K562 (cell line): ENCODE results near the gene TTC27. TPM values are rescaled to one million over a fixed set of nuclear protein-coding genes. Genes with fewer than 3 reads are reported as not detected.
A peak's percentile ranks its signal among the peaks of the same experiment; 100 is the strongest.

Experiments used
- ATF3 ChIP-seq, 2 experiments: fragments of 450-650 bp in 1 of 2; sonication (generic) in 1 of 2; formaldehyde crosslinking in 1 of 2; IDR thresholded peaks in 1 of 2; conservative IDR thresholded peaks in 1 of 2; 2 replicates each; pipeline versions ENCODE4 v1.6.1 to v1.8.1; 2016 to 2023; ENCODE audit warnings: mild to moderate bottlenecking in 2 of 2, moderate library complexity in 2 of 2, inconsistent platforms in 1 of 2, missing genetic modification reagents in 1 of 2
- ETS1 ChIP-seq: conservative IDR thresholded peaks from 2 replicates; pipeline ENCODE4 v1.6.1; 2011; ENCODE audit warnings: low read depth, mild to moderate bottlenecking, low read length; ENCODE audit not compliant: control insufficient read depth
- JUN ChIP-seq, 2 experiments: sonication (generic) in 1 of 2; formaldehyde crosslinking in 1 of 2; IDR thresholded peaks; 2 replicates each; pipeline versions ENCODE4 v1.6.1 to v1.8.0; 2012 to 2022; ENCODE audit warnings: borderline replicate concordance in 2 of 2, mild to moderate bottlenecking in 2 of 2, improper control_type of control experiment in 1 of 2, low read depth in 1 of 2, low read length in 1 of 2, missing genetic modification reagents in 1 of 2
- PTBP1 ChIP-seq: fragments of 200-400 bp; formaldehyde crosslinking; IDR thresholded peaks from 2 replicates; pipeline ENCODE4 v1.6.1; 2017; ENCODE audit warnings: low read depth, low read length
- RREB1 ChIP-seq: fragments of 250-450 bp; sonication (Bioruptor Pico); IDR thresholded peaks from 2 replicates; pipeline ENCODE4 v1.4.0; 2020
- RUNX1 ChIP-seq: sonication (generic); IDR thresholded peaks from 2 replicates; pipeline ENCODE4 v1.6.1; 2016; ENCODE audit warnings: antibody characterized with exemption, low read depth
- ZBTB49 ChIP-seq: sonication (generic); formaldehyde crosslinking; IDR thresholded peaks from 2 replicates; pipeline ENCODE4 v1.8.0; 2022; ENCODE audit warnings: missing genetic modification reagents, mild to moderate bottlenecking, borderline replicate concordance
- ZNF197 ChIP-seq: fragments of 200-800 bp; sonication (Bioruptor generic); IDR thresholded peaks from 2 replicates; pipeline ENCODE4 v1.6.1; 2016; ENCODE audit warnings: low read depth, missing genetic modification characterization, missing compliant biosample characterization
- ZNF253 ChIP-seq: fragments of 250-450 bp; sonication (Bioruptor Pico); conservative IDR thresholded peaks from 2 replicates; pipeline ENCODE4 v1.6.1; 2021; ENCODE audit warnings: mild to moderate bottlenecking
- polyA plus RNA-seq, 8 experiments: library from polyadenylated mRNA; depleted of rRNA in 4 of 8; stranded (reverse) in 5 of 8; unstranded in 3 of 8; fragments of >200 nt; fragmentation: Nextera tagmentation in 2 of 8; fragmentation: Illumina TruSeq in 1 of 8; extraction: Ambion mirVana in 2 of 8; extraction: Trizol in 1 of 8; gene quantifications; 2 replicates each; pipeline versions ENCODE4 v1.2.1 to v1.2.3, GENCODE V29; 2011 to 2014; ENCODE audit warnings: inconsistent platforms in 1 of 8, missing spikeins in 1 of 8
- total RNA-seq, 7 experiments: library from RNA; depleted of rRNA in 6 of 7; stranded (reverse); fragments of >200 nt in 6 of 7; fragmentation: Illumina TruSeq in 2 of 7; extraction: Trizol in 2 of 7; gene quantifications; 2 replicates each; pipeline versions ENCODE4 v1.2.1 to v1.2.3, GENCODE V29; 2011 to 2021; ENCODE audit warnings: low replicate concordance in 1 of 7
- TF ChIP-seq, protein P1 (sequence below): fragments of 450-650 bp; IDR thresholded peaks from 2 replicates; pipeline ENCODE4 v1.6.1; 2018; ENCODE audit not compliant: partially characterized antibody

The TTC27 gene
- total and polyA plus RNA-seq, 9 of the 15 experiments (the other 6 are each of a cell fraction or from before 2014, with no cell fraction given) = 44.3 to 93.4 (median 57.3) TPM

DNA sequence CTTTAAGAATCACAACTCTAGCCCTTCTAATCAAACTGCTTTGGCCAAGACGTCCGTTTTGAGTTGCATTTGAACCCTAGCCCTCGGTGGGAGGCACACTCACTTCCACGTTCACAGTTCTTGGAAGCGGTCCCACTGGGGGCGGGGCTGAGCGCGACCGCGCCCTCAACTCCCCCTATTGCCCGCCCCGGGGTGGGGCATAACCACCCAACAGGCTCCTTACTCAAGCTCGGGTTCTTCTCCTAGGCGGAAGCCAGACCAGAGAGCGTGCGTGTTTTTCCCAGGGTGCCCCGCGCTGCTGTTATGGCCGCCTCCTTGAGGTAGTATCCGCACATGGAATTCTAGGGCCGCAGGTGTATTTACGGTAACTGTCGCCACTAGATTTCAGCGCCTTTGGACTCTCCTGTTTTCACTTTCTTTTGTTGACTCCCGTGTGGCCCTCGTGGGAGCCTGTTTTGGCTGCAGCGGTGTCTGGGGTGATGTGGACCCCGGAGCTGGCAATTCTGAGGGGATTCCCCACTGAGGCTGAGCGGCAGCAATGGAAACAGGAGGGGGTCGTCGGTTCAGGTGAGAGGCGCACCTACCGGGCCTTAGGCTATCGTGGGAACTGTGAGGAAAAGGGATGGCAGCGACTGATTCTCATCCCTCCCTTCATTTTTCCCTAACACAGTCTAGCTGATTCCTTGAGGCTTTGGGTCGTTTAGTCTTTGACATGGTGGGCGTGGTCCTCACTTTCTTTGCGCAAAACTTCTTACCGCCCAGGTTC lies at the start of gene TTC27 (continued):
- TF ChIP-seq PTBP1 = no peak
- peak; percentile 94 for TF ChIP-seq ETS1
- 0 out of 2 replicates have a peak, but pooled peaks have one; percentile 34 for TF ChIP-seq RREB1
- no peak for TF ChIP-seq RUNX1
- no peak for TF ChIP-seq ZBTB49
- no peak for TF ChIP-seq ZNF253 (CRISPR knock-in tag)
- TF ChIP-seq, protein P1, sequence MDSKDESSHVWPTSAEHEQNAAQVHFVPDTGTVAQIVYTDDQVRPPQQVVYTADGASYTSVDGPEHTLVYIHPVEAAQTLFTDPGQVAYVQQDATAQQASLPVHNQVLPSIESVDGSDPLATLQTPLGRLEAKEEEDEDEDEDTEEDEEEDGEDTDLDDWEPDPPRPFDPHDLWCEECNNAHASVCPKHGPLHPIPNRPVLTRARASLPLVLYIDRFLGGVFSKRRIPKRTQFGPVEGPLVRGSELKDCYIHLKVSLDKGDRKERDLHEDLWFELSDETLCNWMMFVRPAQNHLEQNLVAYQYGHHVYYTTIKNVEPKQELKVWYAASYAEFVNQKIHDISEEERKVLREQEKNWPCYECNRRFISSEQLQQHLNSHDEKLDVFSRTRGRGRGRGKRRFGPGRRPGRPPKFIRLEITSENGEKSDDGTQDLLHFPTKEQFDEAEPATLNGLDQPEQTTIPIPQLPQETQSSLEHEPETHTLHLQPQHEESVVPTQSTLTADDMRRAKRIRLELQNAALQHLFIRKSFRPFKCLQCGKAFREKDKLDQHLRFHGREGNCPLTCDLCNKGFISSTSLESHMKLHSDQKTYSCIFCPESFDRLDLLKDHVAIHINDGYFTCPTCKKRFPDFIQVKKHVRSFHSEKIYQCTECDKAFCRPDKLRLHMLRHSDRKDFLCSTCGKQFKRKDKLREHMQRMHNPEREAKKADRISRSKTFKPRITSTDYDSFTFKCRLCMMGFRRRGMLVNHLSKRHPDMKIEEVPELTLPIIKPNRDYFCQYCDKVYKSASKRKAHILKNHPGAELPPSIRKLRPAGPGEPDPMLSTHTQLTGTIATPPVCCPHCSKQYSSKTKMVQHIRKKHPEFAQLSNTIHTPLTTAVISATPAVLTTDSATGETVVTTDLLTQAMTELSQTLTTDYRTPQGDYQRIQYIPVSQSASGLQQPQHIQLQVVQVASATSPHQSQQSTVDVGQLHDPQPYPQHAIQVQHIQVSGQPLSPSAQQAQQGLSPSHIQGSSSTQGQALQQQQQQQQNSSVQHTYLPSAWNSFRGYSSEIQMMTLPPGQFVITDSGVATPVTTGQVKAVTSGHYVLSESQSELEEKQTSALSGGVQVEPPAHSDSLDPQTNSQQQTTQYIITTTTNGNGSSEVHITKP = no peak
- peak; percentile 64; the same call in 1 of the 2 replicates for TF ChIP-seq JUN (IDR thresholded peaks at IDR 0.05; ENCODE audit: borderline replicate concordance, low read depth, low read length)
- TF ChIP-seq JUN (CRISPR knock-in tag; IDR thresholded peaks at IDR 0.05; ENCODE audit: borderline replicate concordance) = no peak
- TF ChIP-seq ATF3 (IDR thresholded peaks at IDR 0.05) = no peak
- no peak; the same call in 1 of the 2 replicates for TF ChIP-seq ATF3 (CRISPR knock-in tag; conservative IDR thresholded peaks at IDR 0.05)
- TF ChIP-seq ZNF197 (CRISPR knock-in tag) = no peak
